ENCODE measurements around the gene MTARC2.
A peak's percentile ranks its signal among the peaks of the same experiment; 100 is the strongest.
"Not testable (repeated sequence)": the region's sequence is repeated elsewhere in the genome, so short reads cannot be mapped to it uniquely, and the experiment has no call there.

The MTARC2 gene

DNA sequence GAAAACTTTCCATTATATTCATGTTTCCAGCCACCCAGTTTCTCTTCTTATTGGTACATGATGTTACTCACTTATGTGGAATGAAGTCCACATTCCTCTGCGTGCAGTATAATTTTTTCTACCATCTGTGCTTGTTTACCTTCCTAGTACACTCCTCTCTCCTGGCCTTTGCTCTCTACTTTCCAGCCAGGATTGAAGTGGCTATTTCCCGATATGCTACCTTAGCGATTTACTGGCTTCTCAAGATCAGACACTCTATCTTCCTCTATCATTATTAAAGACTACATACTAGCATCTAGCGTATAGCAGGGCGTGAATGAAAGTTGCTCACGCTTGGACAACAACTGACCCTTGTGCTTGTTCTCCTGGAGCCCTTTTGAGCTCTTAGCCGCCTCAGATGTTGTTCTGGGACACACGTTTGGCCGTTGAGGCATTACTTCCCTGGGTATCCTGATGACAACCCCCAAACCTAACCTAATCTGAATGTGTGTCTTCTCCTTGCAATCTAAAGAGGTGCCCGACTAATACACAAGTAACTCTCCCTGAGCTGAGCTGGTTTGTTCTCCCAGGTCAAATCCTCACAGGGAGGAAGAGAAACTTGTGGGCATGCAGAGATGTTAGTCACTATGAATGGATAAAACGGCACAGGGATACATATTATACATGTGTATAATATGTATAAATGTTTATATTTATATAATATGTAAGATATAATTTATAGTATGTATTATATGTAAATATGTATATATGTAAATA, 13.4 kb upstream of the MTARC2 start:
- H3K27ac ChIP-seq: no peak overlapping the region; the same call in 1 of the 2 replicates
- TF ChIP-seq, protein P1, sequence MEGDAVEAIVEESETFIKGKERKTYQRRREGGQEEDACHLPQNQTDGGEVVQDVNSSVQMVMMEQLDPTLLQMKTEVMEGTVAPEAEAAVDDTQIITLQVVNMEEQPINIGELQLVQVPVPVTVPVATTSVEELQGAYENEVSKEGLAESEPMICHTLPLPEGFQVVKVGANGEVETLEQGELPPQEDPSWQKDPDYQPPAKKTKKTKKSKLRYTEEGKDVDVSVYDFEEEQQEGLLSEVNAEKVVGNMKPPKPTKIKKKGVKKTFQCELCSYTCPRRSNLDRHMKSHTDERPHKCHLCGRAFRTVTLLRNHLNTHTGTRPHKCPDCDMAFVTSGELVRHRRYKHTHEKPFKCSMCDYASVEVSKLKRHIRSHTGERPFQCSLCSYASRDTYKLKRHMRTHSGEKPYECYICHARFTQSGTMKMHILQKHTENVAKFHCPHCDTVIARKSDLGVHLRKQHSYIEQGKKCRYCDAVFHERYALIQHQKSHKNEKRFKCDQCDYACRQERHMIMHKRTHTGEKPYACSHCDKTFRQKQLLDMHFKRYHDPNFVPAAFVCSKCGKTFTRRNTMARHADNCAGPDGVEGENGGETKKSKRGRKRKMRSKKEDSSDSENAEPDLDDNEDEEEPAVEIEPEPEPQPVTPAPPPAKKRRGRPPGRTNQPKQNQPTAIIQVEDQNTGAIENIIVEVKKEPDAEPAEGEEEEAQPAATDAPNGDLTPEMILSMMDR (conservative IDR thresholded peaks at IDR 0.05): no peak
- no peak for TF ChIP-seq ZFX (IDR thresholded peaks at IDR 0.05)

DNA sequence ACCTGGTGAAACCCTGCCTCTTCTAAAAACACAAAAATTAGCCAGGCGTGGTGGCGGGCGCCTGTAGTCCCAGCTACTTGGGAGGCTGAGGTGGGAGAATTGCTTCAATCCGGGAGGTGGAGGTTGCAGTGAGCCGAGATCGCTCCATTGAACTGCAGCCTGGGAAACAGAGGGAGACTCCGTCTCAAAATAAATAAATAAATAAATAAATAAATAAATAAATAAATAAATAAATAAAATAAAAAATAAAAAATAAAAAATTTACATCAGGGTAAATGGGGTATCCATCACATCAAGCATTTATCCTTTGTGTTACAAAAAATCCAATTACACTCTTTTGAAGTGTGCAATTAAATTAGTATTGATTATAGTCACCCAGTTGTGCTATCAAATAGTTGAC, 11.8 kb upstream of the MTARC2 start:
- H3K27ac ChIP-seq: not testable (repeated sequence)

DNA sequence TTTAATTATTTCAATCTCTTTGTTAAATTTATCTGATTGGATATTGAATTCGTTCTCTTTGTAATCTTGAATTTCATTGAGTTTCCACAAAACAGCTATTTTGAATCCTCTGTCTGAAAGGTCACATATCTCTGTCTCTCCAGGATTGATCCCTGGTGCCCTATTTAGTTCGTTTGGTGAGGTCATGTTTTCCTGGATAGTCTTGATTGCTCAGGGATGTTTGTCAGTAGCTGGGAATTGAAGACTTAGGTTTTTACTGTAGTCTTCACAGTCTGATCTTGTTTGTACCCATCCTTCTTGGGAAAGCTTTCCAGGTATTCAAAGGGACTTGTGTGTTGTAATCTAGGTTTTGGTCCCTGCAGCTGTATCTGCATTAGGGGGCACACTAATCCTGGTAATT, 6.8 kb upstream of the MTARC2 start:
- no peak overlapping the region for H3K27ac ChIP-seq
- no peak for TF ChIP-seq ZFX (IDR thresholded peaks at IDR 0.05)
- TF ChIP-seq, protein P1 (conservative IDR thresholded peaks at IDR 0.05): no peak

DNA sequence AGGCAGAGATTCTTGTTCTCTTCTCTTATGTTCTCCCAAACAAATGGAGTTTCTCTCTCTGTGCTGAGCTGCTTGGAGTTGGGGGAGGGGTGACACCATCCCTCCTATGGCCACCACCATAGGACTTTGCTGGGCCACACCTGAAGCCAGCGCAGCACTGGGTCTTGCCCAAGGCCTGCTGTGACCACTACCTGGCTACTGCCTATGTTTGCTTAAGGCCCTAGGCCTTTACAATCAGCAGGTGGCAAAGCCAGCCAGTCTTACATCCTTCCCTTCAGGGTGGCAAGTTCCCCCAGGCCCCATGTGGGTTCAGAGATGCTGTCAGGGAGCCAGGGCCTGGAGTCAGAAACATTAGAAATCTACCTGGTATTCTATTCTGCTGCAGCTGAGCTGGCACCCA, 6.3 kb upstream of the MTARC2 start:
- no peak for TF ChIP-seq ZFX (IDR thresholded peaks at IDR 0.05)
- TF ChIP-seq, protein P1 (conservative IDR thresholded peaks at IDR 0.05): no peak
- H3K27ac ChIP-seq: no peak overlapping the region

DNA sequence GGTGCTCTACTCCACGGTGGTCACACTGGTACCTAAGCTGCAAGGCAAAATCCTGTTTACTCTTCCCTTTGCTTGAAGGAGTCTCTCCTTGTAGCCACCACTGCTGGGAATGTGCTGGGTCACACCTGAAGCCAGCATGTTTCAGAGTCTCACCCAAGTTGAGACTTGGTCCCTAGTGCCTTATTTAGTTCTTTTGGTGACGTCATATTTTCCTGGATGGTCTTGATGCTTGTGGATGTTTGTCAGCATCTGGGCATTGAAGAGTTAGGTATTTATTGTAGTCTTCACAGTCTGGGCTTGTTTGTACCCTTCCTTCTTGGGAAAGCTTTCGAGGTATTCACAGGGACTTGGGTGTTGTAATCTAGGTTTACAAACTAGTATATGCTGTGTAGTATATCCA, 5.6 kb upstream of the MTARC2 start:
- H3K27ac ChIP-seq: no peak overlapping the region
- no peak for TF ChIP-seq ZFX (IDR thresholded peaks at IDR 0.05)
- TF ChIP-seq, protein P1 (conservative IDR thresholded peaks at IDR 0.05): no peak

GRCh38 chr1:220746851-220747250, 1.3 kb upstream of the MTARC2 start:
- peak overlapping the region; percentile 86 for H3K27ac ChIP-seq
- no peak for TF ChIP-seq ZFX (IDR thresholded peaks at IDR 0.05)
- TF ChIP-seq, protein P1 (conservative IDR thresholded peaks at IDR 0.05): no peak

GRCh38 chr1:220747437-220748088, 559 bp upstream of the MTARC2 start:
- H3K27ac ChIP-seq: peak overlapping the region; percentile 86
- no peak for TF ChIP-seq ZFX (IDR thresholded peaks at IDR 0.05)
- TF ChIP-seq, protein P1 (conservative IDR thresholded peaks at IDR 0.05): no peak

Data from C4-2B (cell line).